ENCODE data around the gene KCNMB4.

The KCNMB4 gene

DNA sequence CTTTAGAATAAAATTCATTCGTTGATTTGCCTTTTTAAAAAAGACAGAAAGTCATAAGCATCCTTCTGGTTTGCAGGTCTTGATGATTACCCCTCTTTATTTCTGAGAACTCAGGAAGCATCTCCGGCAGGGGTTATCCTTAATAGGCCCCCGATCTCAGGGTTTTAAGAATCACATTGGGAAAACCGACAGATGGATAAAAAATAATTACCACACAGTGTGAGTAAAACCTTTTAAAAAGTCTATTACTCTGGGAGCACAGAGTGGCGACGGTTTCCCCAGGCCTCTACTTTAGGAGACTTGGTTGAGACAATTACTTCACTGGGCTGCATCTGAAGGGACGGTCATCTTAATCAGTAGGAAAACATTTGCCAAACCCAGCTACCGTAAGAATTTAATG, 56.5 kb downstream of the KCNMB4 start:
- no peaks in the 10 kb centered on the region for H3K36me3 Mint-ChIP-seq (ENCODE audit: insufficient read depth)
- H3K9me3 Mint-ChIP-seq: no peaks in the 10 kb centered on the region
- H3K4me1 Mint-ChIP-seq: no peaks in the 10 kb centered on the region
- peaks cover 27% of the 10 kb centered on the region for H3K27me3 Mint-ChIP-seq
- ATAC-seq (replicated peaks; ENCODE audit: extremely low read depth, poor library complexity, severe bottlenecking): no peak
- no peak overlapping the region for H3K4me3 Mint-ChIP-seq
- no peak for DNase-seq (ENCODE audit: low spot score in 2 of 2)
- no peak overlapping the region for H3K27ac Mint-ChIP-seq (ENCODE audit: low read depth)

DNA sequence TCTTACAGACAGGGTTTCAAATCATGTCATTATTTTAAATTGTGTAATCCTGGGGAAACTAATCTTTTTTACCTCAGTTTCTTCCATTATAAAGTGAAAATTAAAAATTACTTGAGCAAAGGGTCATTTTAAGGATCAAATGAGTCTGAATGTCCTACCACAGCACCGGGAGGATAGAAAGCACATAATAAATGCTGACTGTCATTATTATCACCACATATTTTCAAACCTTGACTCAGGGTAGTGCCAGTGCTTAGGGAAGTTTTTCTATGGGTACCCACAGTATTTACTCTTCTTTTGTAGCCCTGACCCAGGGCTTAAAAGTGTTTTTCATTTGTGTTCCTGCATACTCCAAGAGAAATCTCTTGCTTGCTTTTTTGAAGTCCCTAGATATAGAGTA, 60.5 kb downstream of the KCNMB4 start:
- no peak overlapping the region for H3K4me3 Mint-ChIP-seq
- DNase-seq (ENCODE audit: low spot score in 2 of 2) (no peak), ATAC-seq (replicated peaks; ENCODE audit: extremely low read depth, poor library complexity, severe bottlenecking) (no peak)
- H3K36me3 Mint-ChIP-seq (ENCODE audit: insufficient read depth): no peaks in the 10 kb centered on the region
- no peak overlapping the region for H3K27ac Mint-ChIP-seq (ENCODE audit: low read depth)
- H3K27me3 Mint-ChIP-seq: peaks cover 9% of the 10 kb centered on the region
- H3K4me1 Mint-ChIP-seq: no peaks in the 10 kb centered on the region
- no peaks in the 10 kb centered on the region for H3K9me3 Mint-ChIP-seq

DNA sequence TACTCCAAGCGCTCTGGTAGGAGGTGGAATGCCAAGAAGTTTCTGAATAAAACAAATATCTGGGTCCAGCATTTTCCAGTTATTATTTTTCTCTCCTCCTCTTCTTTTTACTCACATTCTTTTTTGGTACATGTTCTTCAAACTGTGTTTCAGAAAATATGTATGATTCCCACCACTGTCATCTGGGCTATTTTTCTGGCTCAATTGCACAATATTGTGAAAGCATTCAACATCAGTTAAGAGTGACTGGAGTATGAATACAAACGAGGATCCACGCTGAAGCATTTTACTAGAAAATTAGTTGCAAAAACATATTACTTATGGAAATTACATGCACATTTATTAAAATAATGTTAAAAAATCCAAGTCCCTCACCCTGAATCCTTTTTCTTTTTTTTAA, 61.5 kb downstream of the KCNMB4 start:
- H3K36me3 Mint-ChIP-seq (ENCODE audit: insufficient read depth): no peaks in the 10 kb centered on the region
- DNase-seq (ENCODE audit: low spot score in 2 of 2) (no peak), ATAC-seq (replicated peaks; ENCODE audit: extremely low read depth, poor library complexity, severe bottlenecking) (no peak)
- no peaks in the 10 kb centered on the region for H3K4me1 Mint-ChIP-seq
- H3K4me3 Mint-ChIP-seq: no peak overlapping the region
- H3K27me3 Mint-ChIP-seq: no peaks in the 10 kb centered on the region
- no peak overlapping the region for H3K27ac Mint-ChIP-seq (ENCODE audit: low read depth)
- no peaks in the 10 kb centered on the region for H3K9me3 Mint-ChIP-seq

DNA sequence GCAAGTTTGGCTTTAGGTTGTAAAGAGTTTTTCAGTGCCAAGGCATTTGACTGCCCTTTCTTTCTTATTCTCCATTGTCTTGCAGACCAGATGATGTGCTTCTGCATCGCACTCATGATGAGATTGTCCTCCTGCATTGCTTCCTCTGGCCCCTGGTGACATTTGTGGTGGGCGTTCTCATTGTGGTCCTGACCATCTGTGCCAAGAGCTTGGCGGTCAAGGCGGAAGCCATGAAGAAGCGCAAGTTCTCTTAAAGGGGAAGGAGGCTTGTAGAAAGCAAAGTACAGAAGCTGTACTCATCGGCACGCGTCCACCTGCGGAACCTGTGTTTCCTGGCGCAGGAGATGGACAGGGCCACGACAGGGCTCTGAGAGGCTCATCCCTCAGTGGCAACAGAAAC, 64.3 kb downstream of the KCNMB4 start:
- DNase-seq (ENCODE audit: low spot score in 2 of 2) (no peak), ATAC-seq (replicated peaks; ENCODE audit: extremely low read depth, poor library complexity, severe bottlenecking) (no peak)
- no peaks in the 10 kb centered on the region for H3K27me3 Mint-ChIP-seq
- no peak overlapping the region for H3K27ac Mint-ChIP-seq (ENCODE audit: low read depth)
- no peak overlapping the region for H3K4me3 Mint-ChIP-seq
- H3K4me1 Mint-ChIP-seq: no peaks in the 10 kb centered on the region
- no peaks in the 10 kb centered on the region for H3K9me3 Mint-ChIP-seq
- no peaks in the 10 kb centered on the region for H3K36me3 Mint-ChIP-seq (ENCODE audit: insufficient read depth)

DNA sequence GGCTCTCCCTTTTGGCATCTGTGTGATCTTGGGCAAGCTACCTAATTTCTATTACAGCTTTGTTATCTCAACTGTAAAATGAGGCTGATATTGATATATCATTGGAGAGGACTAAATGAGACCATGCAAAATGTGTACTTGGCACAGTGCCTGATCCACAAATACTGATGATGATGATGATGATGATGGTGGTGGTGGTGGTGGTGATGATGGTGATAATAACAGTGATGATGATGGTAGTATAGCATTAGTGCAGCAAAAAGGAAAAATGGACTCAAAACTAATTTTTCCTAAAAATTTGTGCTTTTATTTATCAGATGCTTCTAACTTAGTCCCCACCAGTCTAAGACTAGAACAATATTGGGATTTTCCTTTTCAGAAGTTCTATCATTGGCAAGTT, 70.7 kb downstream of the KCNMB4 start:
- no peak for ATAC-seq (replicated peaks; ENCODE audit: extremely low read depth, poor library complexity, severe bottlenecking)
- H3K36me3 Mint-ChIP-seq (ENCODE audit: insufficient read depth): no peaks in the 10 kb centered on the region
- H3K27ac Mint-ChIP-seq (ENCODE audit: low read depth): no peak overlapping the region
- peaks cover 40% of the 10 kb centered on the region for H3K27me3 Mint-ChIP-seq
- no peak for DNase-seq (ENCODE audit: low spot score in 2 of 2)
- no peaks in the 10 kb centered on the region for H3K4me1 Mint-ChIP-seq
- no peak overlapping the region for H3K4me3 Mint-ChIP-seq
- H3K9me3 Mint-ChIP-seq: no peaks in the 10 kb centered on the region

DNA sequence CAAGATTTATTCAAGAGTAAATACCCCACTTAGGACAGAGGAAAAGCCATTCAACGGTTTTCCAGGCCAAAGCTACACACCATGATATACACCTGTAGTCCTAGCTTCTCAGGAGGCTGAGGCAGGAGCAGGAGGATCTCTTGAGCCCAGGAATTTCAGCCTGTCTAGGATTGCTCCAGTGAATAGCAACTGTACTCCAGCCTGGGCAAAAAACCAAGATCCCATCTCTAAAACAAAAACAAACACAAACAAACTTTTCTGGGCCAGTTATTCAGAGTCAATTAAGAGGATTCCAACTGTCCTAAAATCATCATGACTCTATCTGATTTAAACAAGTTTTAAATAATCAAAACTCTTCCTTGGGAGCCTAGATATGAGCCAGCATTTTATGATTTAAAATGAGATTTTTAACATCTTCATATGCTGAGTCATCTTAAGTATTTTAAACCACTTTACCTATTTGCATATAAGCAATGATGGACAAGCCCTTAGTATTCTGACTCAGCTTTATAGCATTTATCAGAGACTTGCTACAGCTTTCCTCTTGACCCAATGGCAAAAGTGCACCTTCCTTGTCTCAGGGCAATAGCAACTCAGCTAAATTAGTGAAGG, 77.1 kb downstream of the KCNMB4 start:
- no peaks in the 10 kb centered on the region for H3K36me3 Mint-ChIP-seq (ENCODE audit: insufficient read depth)
- peaks cover 5% of the 10 kb centered on the region for H3K4me1 Mint-ChIP-seq
- no peak for ATAC-seq (replicated peaks; ENCODE audit: extremely low read depth, poor library complexity, severe bottlenecking)
- no peak for DNase-seq (ENCODE audit: low spot score in 2 of 2)
- H3K4me3 Mint-ChIP-seq: no peak overlapping the region
- H3K9me3 Mint-ChIP-seq: no peaks in the 10 kb centered on the region
- peaks cover 69% of the 10 kb centered on the region for H3K27me3 Mint-ChIP-seq
- H3K27ac Mint-ChIP-seq (ENCODE audit: low read depth): no peak overlapping the region

DNA sequence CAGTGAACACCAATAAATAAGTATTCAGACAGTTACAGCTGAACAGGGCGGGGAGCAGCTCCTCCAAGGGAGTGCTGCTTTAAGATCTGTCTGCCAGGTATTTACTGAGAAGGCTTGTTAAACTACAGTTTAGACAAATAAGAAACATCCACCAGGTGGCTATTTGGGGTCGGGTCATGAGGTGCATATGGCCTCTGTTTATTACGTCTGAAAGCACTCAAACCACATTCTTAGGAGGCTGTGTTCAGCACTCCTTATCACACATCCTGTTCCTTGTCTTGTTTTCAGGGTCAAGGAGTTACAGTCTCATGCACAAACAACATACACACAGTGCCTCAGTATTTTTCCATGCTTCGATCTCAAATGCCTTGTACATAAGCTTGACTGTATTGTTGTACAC, 78.8 kb downstream of the KCNMB4 start:
- H3K9me3 Mint-ChIP-seq: no peaks in the 10 kb centered on the region

DNA sequence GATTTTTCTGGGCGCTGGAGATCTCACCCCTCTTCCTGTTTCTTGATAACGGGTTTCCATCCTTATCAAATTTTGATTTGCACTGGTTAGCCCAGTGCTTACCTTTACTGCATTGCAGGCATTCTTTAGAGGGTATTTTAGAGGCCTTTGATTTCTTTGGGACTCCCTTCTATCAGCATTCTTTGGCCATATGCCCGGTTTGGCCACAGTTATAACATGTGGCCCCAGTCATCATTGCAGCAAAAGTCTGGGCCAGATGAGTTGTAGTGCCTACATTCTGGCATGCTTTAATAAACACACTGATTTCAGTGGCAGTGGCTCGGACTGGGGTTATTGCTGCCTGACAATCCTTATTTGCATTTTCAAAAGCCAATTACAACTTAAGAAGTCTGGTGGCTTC, 82.3 kb downstream of the KCNMB4 start:
- ATAC-seq (replicated peaks; ENCODE audit: extremely low read depth, poor library complexity, severe bottlenecking) (no peak), DNase-seq (ENCODE audit: low spot score in 2 of 2) (no peak)
- Mint-ChIP-seq H3K27ac (ENCODE audit: low read depth) (no peak overlapping the region), H3K36me3 (ENCODE audit: insufficient read depth) (no peaks in the 10 kb centered on the region), H3K27me3 (peaks cover 36% of the 10 kb centered on the region), H3K4me1 (peaks cover 5% of the 10 kb centered on the region), H3K4me3 (no peak overlapping the region), H3K9me3 (no peaks in the 10 kb centered on the region)

More for the DNA sequence above, 78.8 kb downstream of the KCNMB4 start:
- peaks cover 53% of the 10 kb centered on the region for H3K27me3 Mint-ChIP-seq
- no peak for ATAC-seq (replicated peaks; ENCODE audit: extremely low read depth, poor library complexity, severe bottlenecking)
- peaks cover 5% of the 10 kb centered on the region for H3K4me1 Mint-ChIP-seq
- no peak overlapping the region for H3K27ac Mint-ChIP-seq (ENCODE audit: low read depth)
- DNase-seq (ENCODE audit: low spot score in 2 of 2): no peak
- no peaks in the 10 kb centered on the region for H3K36me3 Mint-ChIP-seq (ENCODE audit: insufficient read depth)
- H3K4me3 Mint-ChIP-seq: no peak overlapping the region

DNA sequence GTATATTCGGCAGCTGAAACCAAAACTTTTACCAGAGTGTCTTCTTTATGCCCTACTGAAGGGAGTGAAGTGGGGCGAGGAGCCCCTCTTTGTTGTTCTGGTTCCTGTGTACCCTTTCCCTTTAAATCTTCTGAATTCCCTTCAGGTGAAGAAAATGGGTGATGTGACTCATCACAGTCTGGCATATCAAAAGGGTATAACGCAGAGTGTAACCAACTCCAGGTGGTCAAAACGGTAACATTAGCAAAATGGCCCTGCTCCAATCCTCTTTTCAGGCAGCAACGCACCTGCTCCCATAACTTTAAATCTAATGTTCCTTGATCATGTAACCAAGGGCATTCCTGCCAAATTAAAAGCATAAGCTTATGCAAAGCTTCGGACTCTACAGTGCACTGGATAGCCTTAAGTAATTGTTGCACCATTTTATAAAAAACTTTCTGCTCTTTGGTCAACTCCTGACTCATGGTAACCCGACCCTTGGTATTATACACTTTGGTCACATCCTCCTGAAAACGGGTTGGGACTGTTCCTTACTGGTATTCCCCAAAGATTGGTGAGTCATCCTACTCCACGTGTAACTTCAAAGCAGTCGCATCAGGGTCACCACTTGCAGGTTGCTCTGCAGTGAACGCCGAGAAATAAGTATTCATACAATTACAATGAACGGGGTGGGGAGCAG, 83.1 kb downstream of the KCNMB4 start:
- H3K36me3 Mint-ChIP-seq (ENCODE audit: insufficient read depth): no peaks in the 10 kb centered on the region
- ATAC-seq (replicated peaks; ENCODE audit: extremely low read depth, poor library complexity, severe bottlenecking): no peak
- H3K4me3 Mint-ChIP-seq: no peak overlapping the region
- peaks cover 30% of the 10 kb centered on the region for H3K27me3 Mint-ChIP-seq
- H3K4me1 Mint-ChIP-seq: peaks cover 5% of the 10 kb centered on the region
- DNase-seq (ENCODE audit: low spot score in 2 of 2): no peak
- H3K9me3 Mint-ChIP-seq: no peaks in the 10 kb centered on the region
- no peak overlapping the region for H3K27ac Mint-ChIP-seq (ENCODE audit: low read depth)

DNA sequence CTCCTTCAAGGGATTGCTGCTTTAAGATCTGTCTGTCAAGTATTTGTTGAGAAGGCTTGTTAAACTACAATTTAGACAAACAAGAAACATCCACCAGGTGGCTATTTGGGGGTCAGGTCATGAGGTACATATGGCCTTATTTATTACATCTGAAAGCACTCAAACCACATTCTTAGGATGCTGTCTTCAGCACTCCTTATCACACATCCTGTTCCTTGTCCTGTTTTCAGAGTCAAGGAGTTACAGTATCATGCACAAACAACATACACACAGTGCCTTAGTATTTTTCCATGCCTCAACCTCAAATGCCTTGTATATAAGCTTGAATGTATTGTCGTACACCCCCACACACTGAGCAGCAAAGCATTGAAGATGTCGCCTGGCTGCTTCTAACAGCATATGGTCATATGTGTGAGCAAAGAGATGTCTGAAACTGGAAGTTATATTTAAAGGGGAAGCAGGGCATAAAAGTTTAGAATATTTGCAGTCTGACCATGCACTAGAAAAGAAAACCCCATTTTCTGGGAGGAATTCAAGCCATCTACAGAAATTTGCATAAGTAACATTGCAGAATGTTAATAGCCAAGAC, 83.8 kb downstream of the KCNMB4 start:
- H3K9me3 Mint-ChIP-seq: no peaks in the 10 kb centered on the region
- H3K4me1 Mint-ChIP-seq: peaks cover 5% of the 10 kb centered on the region
- ATAC-seq (replicated peaks; ENCODE audit: extremely low read depth, poor library complexity, severe bottlenecking): no peak
- H3K27ac Mint-ChIP-seq (ENCODE audit: low read depth): no peak overlapping the region
- H3K36me3 Mint-ChIP-seq (ENCODE audit: insufficient read depth): no peaks in the 10 kb centered on the region
- H3K27me3 Mint-ChIP-seq: peaks cover 24% of the 10 kb centered on the region
- H3K4me3 Mint-ChIP-seq: no peak overlapping the region
- no peak for DNase-seq (ENCODE audit: low spot score in 2 of 2)

DNA sequence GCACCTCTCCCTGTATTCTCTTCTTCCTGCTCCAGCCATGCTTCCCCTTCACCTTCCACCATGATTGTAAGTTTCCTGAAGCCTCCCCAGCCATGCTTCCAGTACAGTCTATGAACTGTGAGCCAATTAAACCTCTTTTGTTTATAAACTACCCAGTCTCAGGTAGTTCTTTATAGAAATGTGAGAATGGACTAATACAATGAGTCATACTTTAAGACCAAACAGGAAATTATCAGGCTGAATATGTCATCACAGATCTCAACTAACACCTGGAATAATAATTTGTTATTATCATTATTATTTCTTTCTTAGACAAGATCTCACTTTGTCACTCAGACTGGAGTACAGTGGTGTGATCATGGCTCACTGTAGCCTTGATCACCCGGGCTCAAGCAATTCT, 85.4 kb downstream of the KCNMB4 start:
- Mint-ChIP-seq H3K9me3 (no peaks in the 10 kb centered on the region), H3K36me3 (ENCODE audit: insufficient read depth) (no peaks in the 10 kb centered on the region), H3K27ac (ENCODE audit: low read depth) (no peak overlapping the region), H3K4me1 (no peaks in the 10 kb centered on the region), H3K4me3 (no peak overlapping the region), H3K27me3 (peaks cover 24% of the 10 kb centered on the region)
- DNase-seq (ENCODE audit: low spot score in 2 of 2) (no peak), ATAC-seq (replicated peaks; ENCODE audit: extremely low read depth, poor library complexity, severe bottlenecking) (no peak)

DNA sequence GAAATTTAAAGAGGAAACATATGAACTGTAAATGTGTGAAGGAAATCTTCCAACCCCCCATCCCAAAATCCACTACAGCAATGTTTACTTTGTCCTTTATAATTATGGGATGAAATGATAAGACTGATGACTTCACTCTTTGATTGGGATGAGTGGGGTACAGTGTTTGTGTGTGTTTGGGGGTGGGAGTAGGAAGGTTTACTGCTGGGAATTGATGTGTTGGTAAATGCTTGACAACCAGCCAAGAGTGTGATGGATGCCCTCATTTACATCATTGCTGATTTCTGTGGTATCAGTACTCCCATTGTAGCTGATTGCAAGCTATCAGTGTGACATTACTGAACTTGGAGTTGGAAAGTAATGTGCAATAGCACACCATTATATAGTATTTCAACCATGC, 90.9 kb downstream of the KCNMB4 start:
- no peak overlapping the region for H3K4me3 Mint-ChIP-seq
- H3K27me3 Mint-ChIP-seq: peaks cover 21% of the 10 kb centered on the region
- no peaks in the 10 kb centered on the region for H3K36me3 Mint-ChIP-seq (ENCODE audit: insufficient read depth)
- no peak for ATAC-seq (replicated peaks; ENCODE audit: extremely low read depth, poor library complexity, severe bottlenecking)
- DNase-seq (ENCODE audit: low spot score in 2 of 2): no peak
- H3K4me1 Mint-ChIP-seq: no peaks in the 10 kb centered on the region
- H3K27ac Mint-ChIP-seq (ENCODE audit: low read depth): no peak overlapping the region
- no peaks in the 10 kb centered on the region for H3K9me3 Mint-ChIP-seq

DNA sequence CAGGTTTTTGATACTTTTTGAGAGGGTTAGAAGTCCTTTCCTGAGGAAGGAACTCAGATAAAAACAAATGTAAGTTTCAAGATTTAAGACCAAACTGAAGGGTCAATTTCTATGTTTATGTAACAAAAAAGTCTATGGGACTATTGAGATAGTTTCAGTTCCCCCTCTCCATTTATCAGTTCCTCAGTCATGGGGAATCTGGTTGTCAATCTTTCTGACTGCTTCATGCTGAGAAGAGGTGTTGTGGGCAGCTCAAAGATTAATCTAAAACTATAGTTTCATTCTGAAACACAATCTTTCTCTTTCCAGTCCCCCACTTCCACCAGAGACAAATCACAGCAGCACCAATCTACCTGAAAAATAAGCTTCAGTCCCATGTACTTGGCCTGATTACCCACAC, 93.7 kb downstream of the KCNMB4 start:
- no peak for ATAC-seq (replicated peaks; ENCODE audit: extremely low read depth, poor library complexity, severe bottlenecking)
- no peaks in the 10 kb centered on the region for H3K9me3 Mint-ChIP-seq

More for the DNA sequence above, 93.7 kb downstream of the KCNMB4 start:
- H3K36me3 Mint-ChIP-seq (ENCODE audit: insufficient read depth): no peaks in the 10 kb centered on the region
- peaks cover 30% of the 10 kb centered on the region for H3K27me3 Mint-ChIP-seq
- H3K4me1 Mint-ChIP-seq: no peaks in the 10 kb centered on the region
- no peak overlapping the region for H3K4me3 Mint-ChIP-seq
- DNase-seq (ENCODE audit: low spot score in 2 of 2): no peak
- no peak overlapping the region for H3K27ac Mint-ChIP-seq (ENCODE audit: low read depth)
